ENCODE measurements around the gene TRA2B.

The TRA2B gene

GRCh38 chr3:185937689-185938374 is at the start of gene TRA2B:
TRA2B (minus strand) TSS chr3:185938014; CDS start chr3:185937860, 154 bp downstream.
- DNase-seq (ENCODE audit: low read depth) = peak; percentile 98

GRCh38 chr3:185986198-185986777 is 48.5 kb upstream of the TRA2B start:
- no peak for DNase-seq (ENCODE audit: low read depth)

- DNase-seq (ENCODE audit: low read depth) = no peak
Measured at GRCh38 chr3:185984203-185984602, 46.4 kb upstream of the TRA2B start.

- DNase-seq (ENCODE audit: low read depth) = peak; percentile 19
Measured at GRCh38 chr3:185983495-185984141, 45.8 kb upstream of the TRA2B start.

GRCh38 chr3:185982632-185983031 is 44.8 kb upstream of the TRA2B start:
- DNase-seq (ENCODE audit: low read depth) = no peak

- DNase-seq (ENCODE audit: low read depth) = no peak
Measured at GRCh38 chr3:185981621-185982020, 43.8 kb upstream of the TRA2B start.

GRCh38 chr3:185979721-185980121 is 41.9 kb upstream of the TRA2B start:
- DNase-seq (ENCODE audit: low read depth) = no peak

GRCh38 chr3:185978516-185978915 is 40.7 kb upstream of the TRA2B start:
- no peak for DNase-seq (ENCODE audit: low read depth)

GRCh38 chr3:185977679-185978040 is 39.8 kb upstream of the TRA2B start:
- no peak for DNase-seq (ENCODE audit: low read depth)

GRCh38 chr3:185976977-185977678 is 39.3 kb upstream of the TRA2B start:
- peak; percentile 73 for DNase-seq (ENCODE audit: low read depth)

- no peak for DNase-seq (ENCODE audit: low read depth)
Measured at GRCh38 chr3:185976100-185976499, 38.3 kb upstream of the TRA2B start.

- DNase-seq (ENCODE audit: low read depth) = no peak
Measured at GRCh38 chr3:185971579-185971978, 33.8 kb upstream of the TRA2B start.

GRCh38 chr3:185968168-185968567 is 30.4 kb upstream of the TRA2B start:
- no peak for DNase-seq (ENCODE audit: low read depth)

- DNase-seq (ENCODE audit: low read depth) = no peak
Measured at GRCh38 chr3:185966655-185967054, 28.8 kb upstream of the TRA2B start.

GRCh38 chr3:185965496-185965895 is 27.7 kb upstream of the TRA2B start:
- DNase-seq (ENCODE audit: low read depth) = no peak

- no peak for DNase-seq (ENCODE audit: low read depth)
Measured at GRCh38 chr3:185961675-185962232, 23.9 kb upstream of the TRA2B start.

GRCh38 chr3:185960522-185961288 is 22.9 kb upstream of the TRA2B start:
- DNase-seq (ENCODE audit: low read depth) = no peak

GRCh38 chr3:185959609-185960521 is 22.1 kb upstream of the TRA2B start:
- DNase-seq (ENCODE audit: low read depth) = no peak

- no peak for DNase-seq (ENCODE audit: low read depth)
Measured at GRCh38 chr3:185958626-185959025, 20.8 kb upstream of the TRA2B start.

GRCh38 chr3:185956244-185956643 is 18.4 kb upstream of the TRA2B start:
- no peak for DNase-seq (ENCODE audit: low read depth)

- no peak for DNase-seq (ENCODE audit: low read depth)
Measured at GRCh38 chr3:185954366-185954723, 16.5 kb upstream of the TRA2B start.

All from stimulated activated CD8-positive, alpha-beta memory T cell treated with anti-CD3 and anti-CD28 coated beads, Interleukin-15, amount 100 ng/mL, for 1 hour (primary cell).